ENCODE data around the gene OLFML2A.

The OLFML2A gene

DNA sequence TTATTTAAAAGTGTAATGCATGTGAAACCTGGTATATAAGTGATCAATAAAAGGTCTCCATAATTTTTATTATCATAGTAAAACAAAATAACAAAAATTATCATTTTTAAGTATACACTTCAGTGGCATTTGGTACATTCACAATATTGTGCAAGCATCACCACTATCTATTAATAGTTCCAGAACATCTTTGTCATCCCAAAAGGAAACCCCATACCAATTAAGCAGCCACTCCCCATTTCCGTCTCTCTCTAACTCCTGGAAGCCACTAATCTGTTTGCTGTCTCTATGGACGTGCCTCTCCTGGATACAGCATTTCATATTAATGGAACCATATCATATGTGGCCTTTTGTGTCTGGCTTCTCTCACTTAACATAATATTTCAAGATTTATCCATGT lies 7.6 kb downstream of the OLFML2A start:
- DNase-seq (ENCODE audit: extremely low spot score): no peak
- ChIA-PET CTCF (no interaction called here), POLR2A (no interaction called here)
- TF ChIP-seq NFRKB (IDR thresholded peaks at IDR 0.05) (no peak), L3MBTL2 (conservative IDR thresholded peaks at IDR 0.05) (no peak), FOXA1 (IDR thresholded peaks at IDR 0.05) (no peak), ELF4 (IDR thresholded peaks at IDR 0.05) (no peak), TARDBP (IDR thresholded peaks at IDR 0.05) (no peak), ZNF384 (IDR thresholded peaks at IDR 0.05) (no peak), LEF1 (IDR thresholded peaks at IDR 0.05; ENCODE audit: borderline replicate concordance) (no peak)

- CTCF ChIA-PET: interaction anchor here (0.9 to 2.1 kb wide), 2 partner anchors 10 to 13 kb away, joined by 3 to 7 read pairs; partner anchors contain the start of gene OLFML2A
- TF ChIP-seq BHLHE40 (IDR thresholded peaks at IDR 0.05; ENCODE audit: borderline replicate concordance) (no peak), L3MBTL2 (conservative IDR thresholded peaks at IDR 0.05) (no peak), ELF4 (IDR thresholded peaks at IDR 0.05) (no peak), FOXK2 (IDR thresholded peaks at IDR 0.05) (no peak), CTBP1 (IDR thresholded peaks at IDR 0.05; ENCODE audit: borderline replicate concordance) (no peak), TARDBP (IDR thresholded peaks at IDR 0.05) (no peak), ARNT (IDR thresholded peaks at IDR 0.05) (no peak), SUZ12 (IDR thresholded peaks at IDR 0.05) (no peak), LEF1 (IDR thresholded peaks at IDR 0.05; ENCODE audit: borderline replicate concordance) (no peak), ZNF384 (IDR thresholded peaks at IDR 0.05) (no peak), FOXA1 (IDR thresholded peaks at IDR 0.05) (no peak), FOXM1 (IDR thresholded peaks at IDR 0.05; ENCODE audit: borderline replicate concordance) (no peak), HDGF (IDR thresholded peaks at IDR 0.05; ENCODE audit: borderline replicate concordance) (no peak), SP1 (IDR thresholded peaks at IDR 0.05) (no peak), NFRKB (IDR thresholded peaks at IDR 0.05) (no peak)
- TF ChIP-seq, protein P1, sequence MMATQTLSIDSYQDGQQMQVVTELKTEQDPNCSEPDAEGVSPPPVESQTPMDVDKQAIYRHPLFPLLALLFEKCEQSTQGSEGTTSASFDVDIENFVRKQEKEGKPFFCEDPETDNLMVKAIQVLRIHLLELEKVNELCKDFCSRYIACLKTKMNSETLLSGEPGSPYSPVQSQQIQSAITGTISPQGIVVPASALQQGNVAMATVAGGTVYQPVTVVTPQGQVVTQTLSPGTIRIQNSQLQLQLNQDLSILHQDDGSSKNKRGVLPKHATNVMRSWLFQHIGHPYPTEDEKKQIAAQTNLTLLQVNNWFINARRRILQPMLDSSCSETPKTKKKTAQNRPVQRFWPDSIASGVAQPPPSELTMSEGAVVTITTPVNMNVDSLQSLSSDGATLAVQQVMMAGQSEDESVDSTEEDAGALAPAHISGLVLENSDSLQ (IDR thresholded peaks at IDR 0.05): no peak
- DNase-seq (ENCODE audit: extremely low spot score): no peak
- POLR2A ChIA-PET: interaction anchor here (1.1 kb wide), 1 partner anchor 16 kb away, joined by 3 read pairs; the partner anchor contains the start of gene NR6A1
Measured at GRCh38 chr9:124786881-124787573, 10.1 kb downstream of the OLFML2A start.

- ChIA-PET CTCF (interaction anchor here (1.4 kb wide), 1 partner anchor 65 kb away, joined by 11 read pairs; the partner anchor contains the start of gene WDR38), POLR2A (no interaction called here)
- DNase-seq (ENCODE audit: extremely low spot score): no peak
- TF ChIP-seq HDGF (IDR thresholded peaks at IDR 0.05; ENCODE audit: borderline replicate concordance): no peak
- TF ChIP-seq BHLHE40 (IDR thresholded peaks at IDR 0.05; ENCODE audit: borderline replicate concordance): no peak
- TF ChIP-seq ELF4 (IDR thresholded peaks at IDR 0.05): no peak
- no peak for TF ChIP-seq L3MBTL2 (conservative IDR thresholded peaks at IDR 0.05)
- no peak for TF ChIP-seq CTBP1 (IDR thresholded peaks at IDR 0.05; ENCODE audit: borderline replicate concordance)
- no peak for TF ChIP-seq TARDBP (IDR thresholded peaks at IDR 0.05)
- no peak for TF ChIP-seq FOXM1 (IDR thresholded peaks at IDR 0.05; ENCODE audit: borderline replicate concordance)
- TF ChIP-seq LEF1 (IDR thresholded peaks at IDR 0.05; ENCODE audit: borderline replicate concordance): no peak
- no peak for TF ChIP-seq FOXA1 (IDR thresholded peaks at IDR 0.05)
- TF ChIP-seq FOXK2 (IDR thresholded peaks at IDR 0.05): no peak
Measured at GRCh38 chr9:124788542-124789217, 11.7 kb downstream of the OLFML2A start.

- POLR2A ChIA-PET: no interaction called here
- TF ChIP-seq ELF4 (IDR thresholded peaks at IDR 0.05) (no peak), ARNT (IDR thresholded peaks at IDR 0.05) (no peak), BHLHE40 (IDR thresholded peaks at IDR 0.05; ENCODE audit: borderline replicate concordance) (no peak), ZNF384 (IDR thresholded peaks at IDR 0.05) (no peak), FOXK2 (IDR thresholded peaks at IDR 0.05) (no peak), NFRKB (IDR thresholded peaks at IDR 0.05) (no peak), FOXA1 (IDR thresholded peaks at IDR 0.05) (no peak), SP1 (IDR thresholded peaks at IDR 0.05) (no peak), SUZ12 (IDR thresholded peaks at IDR 0.05) (no peak), CTBP1 (IDR thresholded peaks at IDR 0.05; ENCODE audit: borderline replicate concordance) (no peak), HDGF (IDR thresholded peaks at IDR 0.05; ENCODE audit: borderline replicate concordance) (no peak), L3MBTL2 (conservative IDR thresholded peaks at IDR 0.05) (no peak)
- TF ChIP-seq, protein P1 (IDR thresholded peaks at IDR 0.05): no peak
- no peak for DNase-seq (ENCODE audit: extremely low spot score)
- CTCF ChIA-PET: interaction anchor here (0.9 to 1.4 kb wide), 4 partner anchors 12 to 64 kb away, joined by 3 to 11 read pairs (median 4); partner anchors contain the start of gene WDR38
Measured at GRCh38 chr9:124789531-124789930, 12.6 kb downstream of the OLFML2A start.

GRCh38 chr9:124790301-124790700 lies 13.4 kb downstream of the OLFML2A start:
- ChIA-PET POLR2A (no interaction called here), CTCF (interaction anchor here (1.0 to 1.4 kb wide), 3 partner anchors 50 to 63 kb away, joined by 3 to 11 read pairs (median 4); partner anchors contain the start of gene WDR38)
- TF ChIP-seq BHLHE40 (IDR thresholded peaks at IDR 0.05; ENCODE audit: borderline replicate concordance) (no peak), FOXA1 (IDR thresholded peaks at IDR 0.05) (no peak), CTBP1 (IDR thresholded peaks at IDR 0.05; ENCODE audit: borderline replicate concordance) (no peak), FOXM1 (IDR thresholded peaks at IDR 0.05; ENCODE audit: borderline replicate concordance) (no peak), L3MBTL2 (conservative IDR thresholded peaks at IDR 0.05) (no peak), SP1 (IDR thresholded peaks at IDR 0.05) (no peak), HDGF (IDR thresholded peaks at IDR 0.05; ENCODE audit: borderline replicate concordance) (no peak), ELF4 (IDR thresholded peaks at IDR 0.05) (no peak), FOXK2 (IDR thresholded peaks at IDR 0.05) (no peak), NFRKB (IDR thresholded peaks at IDR 0.05) (no peak), LEF1 (IDR thresholded peaks at IDR 0.05; ENCODE audit: borderline replicate concordance) (no peak)
- DNase-seq (ENCODE audit: extremely low spot score): no peak

Measured in HEK293T (cell line).